ENCODE data around the gene B3GNT2. TPM values are rescaled to one million over a fixed set of nuclear protein-coding genes. Genes with fewer than 3 reads are reported as not detected.

The B3GNT2 gene
- total and polyA plus RNA-seq, 7 donors: 2.3 to 3.2 (median 2.9) TPM

DNA sequence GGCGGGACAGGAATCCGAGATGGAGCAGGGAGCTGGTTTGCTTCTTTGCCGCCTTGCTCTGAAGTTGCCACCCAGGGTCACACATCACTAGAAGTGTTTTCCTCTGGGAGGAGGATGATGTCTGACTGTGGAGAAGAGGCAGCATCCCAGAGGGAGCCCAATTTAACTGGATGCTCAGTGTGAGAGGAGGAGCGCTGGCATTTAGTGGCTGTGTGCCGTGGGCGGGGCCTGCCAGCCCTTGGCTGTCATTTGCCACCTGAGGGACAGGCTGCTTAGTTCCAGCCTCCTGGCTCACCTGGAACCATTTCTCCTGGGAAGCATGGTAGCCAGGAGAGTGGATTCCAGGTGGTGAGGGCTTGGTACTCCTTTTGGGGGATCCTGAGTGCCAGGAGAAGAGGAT, 9.6 kb downstream of the B3GNT2 start:
- Histone ChIP-seq H3K27me3 (ENCODE audit: insufficient read depth in 3 of 3, low read length in 2 of 3) (no peaks in the 10 kb centered on the region), H3K4me3 (no peak overlapping the region), H3K27ac (no peak overlapping the region), H3K36me3 (ENCODE audit: insufficient read depth in 1 of 2, low read depth in 1 of 2) (no peaks in the 10 kb centered on the region), H3K4me1 (no peaks in the 10 kb centered on the region), H3K9me3 (no peaks in the 10 kb centered on the region)
- intact Hi-C loops (cut with DNase I): no loop called here
- WGBS, 3 donors: 91 to 93% (median 91%) methylated on average over 6 of the region's 6 CpGs
- DNase-seq (no peak), ATAC-seq (no peak)
- TF ChIP-seq, protein P1, sequence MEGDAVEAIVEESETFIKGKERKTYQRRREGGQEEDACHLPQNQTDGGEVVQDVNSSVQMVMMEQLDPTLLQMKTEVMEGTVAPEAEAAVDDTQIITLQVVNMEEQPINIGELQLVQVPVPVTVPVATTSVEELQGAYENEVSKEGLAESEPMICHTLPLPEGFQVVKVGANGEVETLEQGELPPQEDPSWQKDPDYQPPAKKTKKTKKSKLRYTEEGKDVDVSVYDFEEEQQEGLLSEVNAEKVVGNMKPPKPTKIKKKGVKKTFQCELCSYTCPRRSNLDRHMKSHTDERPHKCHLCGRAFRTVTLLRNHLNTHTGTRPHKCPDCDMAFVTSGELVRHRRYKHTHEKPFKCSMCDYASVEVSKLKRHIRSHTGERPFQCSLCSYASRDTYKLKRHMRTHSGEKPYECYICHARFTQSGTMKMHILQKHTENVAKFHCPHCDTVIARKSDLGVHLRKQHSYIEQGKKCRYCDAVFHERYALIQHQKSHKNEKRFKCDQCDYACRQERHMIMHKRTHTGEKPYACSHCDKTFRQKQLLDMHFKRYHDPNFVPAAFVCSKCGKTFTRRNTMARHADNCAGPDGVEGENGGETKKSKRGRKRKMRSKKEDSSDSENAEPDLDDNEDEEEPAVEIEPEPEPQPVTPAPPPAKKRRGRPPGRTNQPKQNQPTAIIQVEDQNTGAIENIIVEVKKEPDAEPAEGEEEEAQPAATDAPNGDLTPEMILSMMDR (IDR thresholded peaks at IDR 0.05): no peak

GRCh38 chr2:62206024-62206423, 10.1 kb downstream of the B3GNT2 start:
- Histone ChIP-seq H3K27ac (no peak overlapping the region), H3K9me3 (no peaks in the 10 kb centered on the region), H3K4me3 (no peak overlapping the region), H3K27me3 (ENCODE audit: insufficient read depth in 3 of 3, low read length in 2 of 3) (no peaks in the 10 kb centered on the region), H3K36me3 (ENCODE audit: insufficient read depth in 1 of 2, low read depth in 1 of 2) (no peaks in the 10 kb centered on the region), H3K4me1 (no peaks in the 10 kb centered on the region)
- intact Hi-C loops (cut with DNase I): no loop called here
- TF ChIP-seq, protein P1 (IDR thresholded peaks at IDR 0.05): no peak
- ATAC-seq (no peak), DNase-seq (no peak)
- WGBS, 3 donors: 87 to 98% (median 97%) methylated on average over 5 of the region's 5 CpGs

GRCh38 chr2:62207491-62207890, 11.6 kb downstream of the B3GNT2 start:
- TF ChIP-seq, protein P1 (IDR thresholded peaks at IDR 0.05): no peak
- no peaks in the 10 kb centered on the region for H3K4me1 ChIP-seq
- ATAC-seq (no peak), DNase-seq (no peak)
- H3K4me3 ChIP-seq: no peak overlapping the region
- no peaks in the 10 kb centered on the region for H3K9me3 ChIP-seq
- no peaks in the 10 kb centered on the region for H3K27me3 ChIP-seq (ENCODE audit: insufficient read depth in 3 of 3, low read length in 2 of 3)
- whole genome bisulfite sequencing, 3 donors: 94 to 96% (median 94%) methylated on average over 10 of the region's 10 CpGs
- no peaks in the 10 kb centered on the region for H3K36me3 ChIP-seq (ENCODE audit: insufficient read depth in 1 of 2, low read depth in 1 of 2)
- no peak overlapping the region for H3K27ac ChIP-seq
- intact Hi-C loops (cut with DNase I): no loop called here

- no peak for ATAC-seq
- no peaks in the 10 kb centered on the region for H3K36me3 ChIP-seq (ENCODE audit: insufficient read depth in 1 of 2, low read depth in 1 of 2)
- no peaks in the 10 kb centered on the region for H3K27me3 ChIP-seq (ENCODE audit: insufficient read depth in 3 of 3, low read length in 2 of 3)
- TF ChIP-seq, protein P1 (IDR thresholded peaks at IDR 0.05): no peak
- H3K9me3 ChIP-seq: no peaks in the 10 kb centered on the region
- 86 to 93% (median 88%) methylated on average over 4 of the region's 4 CpGs for WGBS, 3 donors
- H3K4me1 ChIP-seq: no peaks in the 10 kb centered on the region
- H3K27ac ChIP-seq: no peak overlapping the region
- H3K4me3 ChIP-seq: no peak overlapping the region
- intact Hi-C loops (cut with DNase I): no loop called here
- DNase-seq: no peak
Observed at GRCh38 chr2:62208074-62208757, 12.3 kb downstream of the B3GNT2 start.

DNA sequence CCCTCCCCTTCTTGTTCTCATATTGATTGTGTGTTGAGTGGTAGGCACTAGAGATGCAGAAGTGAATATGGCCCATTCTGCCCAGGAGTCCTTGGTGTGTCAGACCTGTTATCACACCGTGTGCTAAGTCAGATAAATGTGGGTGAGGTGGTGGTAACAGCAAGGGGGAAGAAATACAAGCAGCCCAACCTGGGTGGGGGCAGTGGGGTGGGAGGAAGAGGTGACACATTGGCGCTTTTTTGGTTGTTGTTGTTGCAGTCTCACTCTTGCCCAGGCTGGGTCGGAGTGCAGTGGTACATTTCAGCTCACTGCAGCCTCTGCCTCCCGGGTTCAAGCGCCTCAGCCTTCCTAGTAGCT, 12.8 kb downstream of the B3GNT2 start:
- TF ChIP-seq, protein P1 (IDR thresholded peaks at IDR 0.05): no peak
- DNase-seq: no peak
- Histone ChIP-seq H3K4me1 (no peaks in the 10 kb centered on the region), H3K9me3 (no peaks in the 10 kb centered on the region), H3K4me3 (no peak overlapping the region), H3K27ac (no peak overlapping the region), H3K27me3 (ENCODE audit: insufficient read depth in 3 of 3, low read length in 2 of 3) (no peaks in the 10 kb centered on the region), H3K36me3 (ENCODE audit: insufficient read depth in 1 of 2, low read depth in 1 of 2) (no peaks in the 10 kb centered on the region)
- 91 to 94% (median 94%) methylated on average over 5 of the region's 5 CpGs for WGBS, 3 donors
- ATAC-seq: no peak
- intact Hi-C loops (cut with DNase I): no loop called here
